ENCODE data around the gene CPNE4. TPM values are rescaled to one million over a fixed set of nuclear protein-coding genes. Genes with fewer than 3 reads are reported as not detected.

The CPNE4 gene
- total RNA-seq, 1 experiment from 2014 or later: 1.9 TPM

- H2AK5ac ChIP-seq (ENCODE audit: insufficient read length, low read length): no peak overlapping the region
- no peak overlapping the region for H3K27ac ChIP-seq (ENCODE audit: insufficient read length, low read depth, low read length)
- Mint-ChIP-seq H3K27me3 (ENCODE audit: low read depth) (no peaks in the 10 kb centered on the region), H3K27ac (no peak overlapping the region), H3K4me3 (no peak overlapping the region), H3K9me3 (peaks cover 12 to 14% of the 10 kb centered on the region in 2 experiments), H3K36me3 (ENCODE audit: insufficient read depth in 1 of 3, low read depth in 3 of 3) (peaks cover 2 to 13% (median 6%) of the 10 kb centered on the region in 3 experiments; a peak in 4 of 7 replicates), H3K4me1 (no peaks in the 10 kb centered on the region)
- no peak for TF ChIP-seq CTCF (conservative IDR thresholded peaks at IDR 0.05)
- no CpG with 5 or more reads among the region's 2 CpGs for WGBS (ENCODE audit: extremely low coverage, insufficient read length, low lambda C conversion rate)
- H3K9ac ChIP-seq (ENCODE audit: extremely low read depth, insufficient read length, low read length): no peak overlapping the region
- no peak overlapping the region for H2BK5ac ChIP-seq (ENCODE audit: insufficient read length, low read length)
- H3K23ac ChIP-seq (ENCODE audit: insufficient read length, low read depth, low read length): no peak overlapping the region
- H4K20me1 ChIP-seq (ENCODE audit: control insufficient read depth, insufficient read depth, insufficient read length): no peaks in the 10 kb centered on the region
- no peak for DNase-seq
- no peak overlapping the region for H3K4ac ChIP-seq (ENCODE audit: low read depth, low read length)
- H3K56ac ChIP-seq (ENCODE audit: insufficient read length, low read depth, low read length): no peak overlapping the region
- H3K4me2 ChIP-seq (ENCODE audit: insufficient read depth, insufficient read length, low read length): no peak overlapping the region
- no peak overlapping the region for H2BK12ac ChIP-seq (ENCODE audit: insufficient read length, low read depth, low read length)
- no peaks in the 10 kb centered on the region for H3K27me3 ChIP-seq (ENCODE audit: insufficient read depth, low read length)
- H3K18ac ChIP-seq (ENCODE audit: insufficient read length, low read depth, low read length): no peak overlapping the region
- H4K8ac ChIP-seq (replicated peaks; ENCODE audit: insufficient read length, low read depth, low read length): no peak overlapping the region
- no peak overlapping the region for H2AFZ ChIP-seq (ENCODE audit: low read length)
- H3K4me1 ChIP-seq (ENCODE audit: insufficient read depth, low read length): no peaks in the 10 kb centered on the region
- no peak overlapping the region for H3K14ac ChIP-seq (ENCODE audit: insufficient read depth, low read length)
- H4K91ac ChIP-seq (ENCODE audit: insufficient read length, low read depth, low read length): no peak overlapping the region
- no peaks in the 10 kb centered on the region for H3K23me2 ChIP-seq (ENCODE audit: insufficient read length, low read depth, low read length, poor library complexity, severe bottlenecking)
- H2BK120ac ChIP-seq (ENCODE audit: low read depth, low read length, poor library complexity, severe bottlenecking): no peak overlapping the region
- no peak overlapping the region for H2BK20ac ChIP-seq (ENCODE audit: low read depth, low read length, poor library complexity, severe bottlenecking)
- H3T11ph ChIP-seq (ENCODE audit: low read length): no peak overlapping the region
- no peaks in the 10 kb centered on the region for H3K79me2 ChIP-seq (ENCODE audit: insufficient read depth, low read length)
- peaks cover 7% of the 10 kb centered on the region for H3K9me3 ChIP-seq (ENCODE audit: control insufficient read depth, low read depth, low read length)
- H4K5ac ChIP-seq (ENCODE audit: insufficient read length, low read depth, low read length): no peak overlapping the region
- H2BK15ac ChIP-seq (ENCODE audit: low read depth, low read length): no peak overlapping the region
- no peaks in the 10 kb centered on the region for H3K79me1 ChIP-seq (ENCODE audit: insufficient read depth, low read depth, low read length, poor library complexity, severe bottlenecking)
Observed at GRCh38 chr3:131778526-131778925, 256.3 kb downstream of the CPNE4 start.
